GM21786 (cell line): ENCODE data around the gene MRC2.
"Not testable (repeated sequence)": the region's sequence is repeated elsewhere in the genome, so short reads cannot be mapped to it uniquely, and the experiment has no call there.

Experiments
- ATAC-seq: cut with Tn5 transposase; IDR thresholded peaks from one replicate; pipeline ENCODE4 v1.9.1; 2021; ENCODE audit not compliant: unreplicated experiment

Gene MRC2

DNA sequence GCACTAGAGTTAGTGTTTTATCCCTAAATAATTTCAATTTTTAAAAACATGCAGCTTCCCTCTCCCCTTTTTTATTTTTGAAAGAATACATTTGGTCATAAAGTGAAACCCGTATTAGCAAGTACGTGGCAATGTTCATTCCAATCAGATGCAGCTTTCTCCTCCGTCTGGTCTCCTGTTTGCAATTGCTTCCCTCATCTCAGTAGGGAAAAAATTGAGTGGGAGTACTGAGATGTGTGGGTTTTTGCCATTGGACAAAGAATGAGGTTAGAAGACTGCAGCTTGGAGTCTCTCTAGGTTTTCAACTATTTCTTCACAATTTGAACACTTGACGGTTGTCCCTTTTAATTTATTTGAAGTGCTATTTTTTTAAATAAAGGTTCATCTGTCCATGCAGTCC lies 14.4 kb upstream of the MRC2 start:
- ATAC-seq = not testable (repeated sequence)

DNA sequence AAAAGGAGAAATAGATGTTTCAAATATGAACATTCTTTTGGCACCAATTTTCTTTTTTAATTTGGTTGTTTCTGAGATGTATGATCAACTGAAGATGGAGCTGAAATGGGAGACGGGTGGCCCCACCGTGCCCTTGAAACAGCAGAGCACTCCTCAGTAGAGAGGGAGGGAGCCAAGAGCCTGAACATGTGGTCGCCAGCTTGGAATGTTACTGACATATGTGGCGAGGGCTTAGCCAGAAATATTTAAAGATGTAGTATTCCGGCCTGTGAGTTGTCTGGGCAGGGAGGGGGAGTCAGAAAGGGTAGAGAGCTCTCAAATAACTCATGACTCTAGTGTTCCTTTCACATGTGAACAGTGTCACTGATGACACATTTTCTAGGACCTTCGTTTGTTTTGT lies 13.3 kb upstream of the MRC2 start:
- no peak for ATAC-seq

DNA sequence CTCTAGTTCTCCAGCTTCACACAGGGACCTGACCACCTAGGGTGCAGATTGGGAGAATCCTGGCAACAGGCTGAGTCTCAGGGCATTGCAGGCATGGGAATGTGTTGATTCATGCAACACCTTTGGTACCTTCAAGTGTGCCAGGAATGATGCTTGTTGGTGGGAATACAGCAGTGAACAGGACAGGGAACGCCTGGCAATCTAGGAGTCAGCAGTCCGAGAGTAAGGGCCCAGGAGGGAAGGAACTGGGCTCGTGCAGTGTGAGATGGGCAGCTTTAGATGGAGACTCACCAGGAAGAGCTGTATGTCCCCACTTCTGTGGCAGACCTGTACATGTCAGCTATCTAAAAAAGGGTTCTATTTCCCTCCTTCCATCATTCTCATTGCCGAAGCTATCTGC lies 12.0 kb upstream of the MRC2 start:
- ATAC-seq = no peak

- no peak for ATAC-seq
These were observed 10.2 kb upstream of the MRC2 start for GRCh38 chr17:62616993-62617893.

DNA sequence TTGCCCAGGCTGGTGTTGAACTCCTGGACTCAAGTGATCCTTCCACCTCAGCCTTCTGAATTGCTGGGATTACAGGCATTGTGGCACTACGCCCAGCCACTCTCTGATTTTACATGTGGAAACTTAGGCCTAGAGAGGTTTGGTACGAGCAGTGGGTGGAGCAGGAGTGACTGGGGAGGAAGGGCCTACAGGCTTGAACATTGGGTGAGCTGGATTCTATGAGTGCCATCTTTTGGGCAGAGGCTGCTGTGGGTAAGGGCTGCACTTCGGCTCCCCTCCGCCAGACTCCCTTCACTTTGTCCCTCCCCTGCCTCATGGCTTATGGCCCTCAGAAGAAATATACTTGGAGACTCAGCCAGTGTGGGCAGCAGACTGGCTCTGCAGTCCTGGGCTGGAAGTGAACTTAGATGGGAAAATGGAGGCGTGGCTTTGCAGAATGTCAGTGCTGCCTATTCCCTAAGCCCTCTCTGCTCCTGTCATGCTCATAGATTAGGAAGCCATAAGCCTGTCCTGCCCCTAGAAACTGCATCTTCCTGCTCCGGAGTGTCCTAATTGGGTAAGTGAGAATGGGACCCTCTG lies 9.5 kb upstream of the MRC2 start:
- no peak for ATAC-seq

DNA sequence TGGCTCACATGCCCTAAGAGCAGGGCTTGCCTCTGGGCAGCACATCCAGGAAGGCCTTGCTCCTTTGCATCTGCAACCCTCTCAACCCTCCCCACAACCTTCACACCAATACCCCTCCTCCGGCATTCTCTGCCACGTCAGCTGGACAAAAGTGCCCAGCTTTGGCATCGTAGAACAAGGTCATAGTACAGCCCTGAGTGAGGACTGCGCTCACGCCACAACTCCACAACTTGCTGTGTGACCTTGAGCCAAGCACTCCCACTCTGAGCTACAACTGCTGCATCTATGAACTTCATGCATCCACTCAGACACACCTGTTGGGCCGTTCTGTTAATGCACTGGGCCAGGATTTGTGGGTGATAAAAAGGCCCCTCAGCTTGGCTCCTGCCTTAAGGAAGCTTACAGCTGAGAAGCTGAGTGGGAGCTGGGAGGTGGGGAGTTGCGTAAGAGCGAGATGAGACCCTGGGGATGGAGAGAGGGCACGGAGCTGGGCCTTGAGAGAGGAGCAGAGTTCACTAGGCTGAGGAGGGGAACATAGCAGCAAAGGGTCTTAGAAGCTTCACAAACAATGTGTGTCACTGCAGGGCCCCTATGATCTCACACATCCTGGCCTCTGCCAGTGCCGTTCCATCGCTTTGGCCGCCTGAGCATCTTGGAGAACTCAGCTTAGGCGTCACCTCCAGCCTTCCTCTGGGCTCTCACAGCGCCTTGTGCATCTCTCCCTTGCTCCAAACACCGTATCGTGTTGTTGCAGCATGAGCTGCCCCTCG lies 8.6 kb upstream of the MRC2 start:
- no peak for ATAC-seq

DNA sequence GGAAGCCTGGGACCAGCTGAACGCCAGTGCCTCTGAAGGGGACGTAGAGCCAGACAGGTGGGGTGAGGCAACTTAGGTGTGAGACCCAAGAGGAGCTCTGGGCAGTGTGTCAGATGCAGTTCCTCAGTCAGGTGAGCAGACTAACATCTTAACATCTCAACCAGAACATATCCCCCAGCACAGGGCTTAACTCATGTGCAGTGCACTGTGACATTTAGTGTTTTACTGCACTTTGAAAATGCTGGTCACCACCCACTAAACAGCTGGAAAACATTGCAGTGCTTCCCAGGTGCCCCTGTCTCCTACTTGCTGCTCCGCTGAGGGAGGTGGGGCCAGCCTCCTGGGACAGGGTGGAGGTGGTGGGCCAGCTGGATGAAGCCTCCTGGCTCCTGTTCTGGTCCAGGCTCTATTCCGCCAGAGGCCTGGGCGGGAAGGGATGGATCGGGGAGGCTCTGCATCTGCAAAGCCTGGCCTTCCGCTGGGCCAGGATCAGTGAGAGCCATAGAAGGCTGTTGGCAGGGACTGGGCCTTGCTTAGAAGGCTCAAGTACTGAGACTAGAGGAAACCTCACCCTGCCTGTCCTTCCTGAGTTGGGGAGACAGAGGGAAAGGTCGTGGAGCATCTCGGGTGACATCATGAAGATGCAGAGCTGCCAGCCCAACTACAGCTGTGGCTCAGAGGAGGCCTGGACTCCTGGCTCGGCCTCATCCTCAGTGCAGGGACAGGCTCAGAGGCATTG lies 7.9 kb upstream of the MRC2 start:
- ATAC-seq = no peak

DNA sequence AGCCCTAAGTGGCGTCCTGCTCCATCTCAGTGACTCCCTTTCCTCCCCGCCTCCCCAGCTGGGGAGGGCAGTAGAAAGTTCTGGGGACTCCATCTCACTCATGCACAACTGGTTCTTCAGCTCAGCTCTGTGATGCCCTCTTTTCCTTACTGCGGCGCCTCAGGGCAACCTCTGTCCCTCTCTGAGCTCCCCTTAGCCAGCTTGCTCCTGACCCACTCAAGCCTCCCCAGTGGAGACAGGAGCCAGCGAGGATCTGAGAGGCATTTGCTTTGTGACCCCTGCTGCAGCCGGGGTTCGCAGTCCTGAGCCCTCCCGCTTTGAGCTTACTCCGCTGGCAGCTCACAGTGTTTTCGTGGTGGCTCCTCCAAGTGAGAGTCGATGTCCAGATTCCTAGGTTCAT lies 6.2 kb upstream of the MRC2 start:
- no peak for ATAC-seq

DNA sequence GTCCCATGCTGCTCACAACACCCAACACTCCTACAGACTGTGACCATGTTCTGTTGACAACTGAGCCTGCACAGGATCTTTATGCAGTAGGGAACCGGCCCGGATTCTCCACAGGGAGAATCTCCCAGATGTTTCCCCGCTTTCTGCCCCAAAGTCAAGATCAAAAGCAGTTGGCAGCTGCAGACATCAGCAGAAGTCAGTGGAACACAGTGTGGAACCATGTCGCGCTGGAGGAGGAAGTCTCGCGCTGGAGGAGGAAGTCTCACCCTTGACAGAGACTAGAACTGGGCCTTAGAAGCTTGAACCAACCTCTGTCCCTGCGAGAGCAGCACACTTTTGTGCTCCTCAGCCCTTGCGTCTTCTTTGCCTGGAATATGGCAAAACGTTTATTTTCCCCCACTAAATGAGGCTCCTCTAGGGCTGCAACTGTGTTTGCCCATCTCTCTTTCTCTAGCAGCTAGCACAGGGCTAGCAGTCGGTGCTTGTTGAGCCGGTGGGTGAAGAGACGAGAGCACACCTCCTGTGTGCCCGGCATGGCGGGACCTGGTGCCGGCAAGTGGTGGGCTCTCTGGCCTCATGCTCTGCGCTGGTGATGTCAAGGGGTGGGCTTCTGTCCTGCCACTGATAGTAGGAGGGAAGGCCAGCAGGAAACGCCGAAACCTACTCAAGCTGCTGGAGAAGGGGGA lies 2.1 kb upstream of the MRC2 start:
- no peak for ATAC-seq

GRCh38 chr17:62625870-62626200 lies 1.6 kb upstream of the MRC2 start:
- ATAC-seq = no peak

GRCh38 chr17:62626719-62627218 lies 701 bp upstream of the MRC2 start:
- ATAC-seq = no peak

- no peak for ATAC-seq
These were observed 599 bp downstream of the MRC2 start for GRCh38 chr17:62627904-62628633.

DNA sequence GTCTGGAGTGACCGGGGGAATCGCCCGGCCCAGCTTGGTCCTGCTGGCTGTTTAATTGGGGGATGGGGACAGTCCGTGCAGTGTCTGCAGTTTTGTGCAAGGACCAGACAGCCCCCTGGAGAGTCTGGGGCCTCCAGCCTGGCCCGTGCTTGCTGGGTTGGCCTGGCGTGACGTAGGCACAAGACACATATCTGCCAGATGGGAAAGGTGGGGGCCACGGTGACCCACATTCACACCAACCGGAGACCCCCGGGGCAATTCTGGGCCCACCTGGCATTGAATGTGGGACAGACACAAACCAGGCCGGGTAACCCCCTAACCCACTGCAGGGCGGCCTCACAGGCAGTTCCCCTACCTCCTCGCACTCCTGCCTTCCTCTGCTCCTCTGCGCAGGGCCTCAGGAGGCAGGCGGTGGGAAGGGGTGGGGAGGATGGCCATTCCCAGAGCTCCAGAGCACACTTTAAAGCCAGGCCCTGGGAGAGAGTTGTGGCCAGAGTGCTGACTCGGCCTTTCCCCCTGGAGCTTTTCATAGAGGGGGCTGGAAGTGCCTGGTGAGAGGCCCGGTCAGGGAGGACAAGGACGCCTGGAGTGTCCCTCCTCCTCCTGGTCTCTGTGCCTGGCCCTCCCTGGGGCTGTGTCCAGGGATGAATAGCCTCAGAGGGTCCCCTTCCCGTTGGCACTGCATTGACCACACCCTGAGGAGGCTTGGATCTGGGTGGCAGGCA lies 1.5 kb downstream of the MRC2 start:
- ATAC-seq = no peak

- no peak for ATAC-seq
These were observed 2.3 kb downstream of the MRC2 start for GRCh38 chr17:62629556-62630364.

- ATAC-seq = no peak
These were observed 3.1 kb downstream of the MRC2 start for GRCh38 chr17:62630365-62631085.

GRCh38 chr17:62631086-62631935 lies 3.8 kb downstream of the MRC2 start:
- ATAC-seq = no peak
